H1 (cell line): Measurements from ENCODE around the gene CCDC38. TPM values are rescaled to one million over a fixed set of nuclear protein-coding genes. Genes with fewer than 3 reads are reported as not detected.

Experiments used
- CTCF ChIA-PET: fragments of 300-600 bp; sonication (Branson Sonifier 250); formaldehyde crosslinking; loops from one replicate; lab custom pipeline; 2021; ENCODE audit not compliant: partially characterized antibody; lab: Charles Lee
- POLR2A ChIA-PET: fragments of 300-600 bp; sonication (Branson Sonifier 250); formaldehyde crosslinking; loops from one replicate; lab custom pipeline; 2021; ENCODE audit warnings: inconsistent platforms; ENCODE audit not compliant: partially characterized antibody; lab: Charles Lee
- DNase-seq, 2 experiments: peaks; one replicate each; pipeline versions ENCODE4 v3.0.0 to v3.0.0-alpha.2; 2010 to 2022; ENCODE audit warnings: low spot score in 2 of 2, low read depth in 1 of 2, mixed read lengths in 1 of 2
- FAIRE-seq: peaks from 2 replicates; lab custom pipeline; 2011; peaks lifted over from hg19 to GRCh38; lab: Jason Lieb, UNC
- H2AFZ ChIP-seq: 2 replicates; pipeline ENCODE4 v1.8.1; 2012; ENCODE audit warnings: low read length, inconsistent platforms
- H2AK5ac ChIP-seq: 2 replicates; pipeline ENCODE4 v1.6.1; 2013; ENCODE audit warnings: low read depth, low read length
- H2BK120ac ChIP-seq: replicated peaks from 2 replicates; pipeline ENCODE3; 2013; ENCODE audit warnings: low read depth, low read length, inconsistent platforms
- H2BK12ac ChIP-seq: 2 replicates; pipeline ENCODE4 v1.6.1; 2013; ENCODE audit warnings: low read depth, low read length
- H2BK15ac ChIP-seq: 2 replicates; pipeline ENCODE4 v1.6.1; 2013; ENCODE audit warnings: low read length
- H2BK20ac ChIP-seq: 2 replicates; pipeline ENCODE4 v1.6.1; 2013; ENCODE audit warnings: low read length
- H2BK5ac ChIP-seq: 2 replicates; pipeline ENCODE4 v1.6.1; 2013; ENCODE audit warnings: low read depth, low read length
- H3K14ac ChIP-seq: 2 replicates; pipeline ENCODE4 v1.6.1; 2013; ENCODE audit warnings: inconsistent platforms; ENCODE audit not compliant: insufficient read length
- H3K18ac ChIP-seq: 2 replicates; pipeline ENCODE4 v1.6.1; 2013; ENCODE audit warnings: low read length; ENCODE audit errors: extremely low read depth
- H3K23ac ChIP-seq: 2 replicates; pipeline ENCODE4 v1.6.1; 2013; ENCODE audit warnings: inconsistent platforms; ENCODE audit not compliant: insufficient read length
- H3K23me2 ChIP-seq: 2 replicates; pipeline ENCODE4 v1.6.1; 2013; ENCODE audit warnings: low read depth, low read length
- H3K27ac ChIP-seq: 2 replicates; pipeline ENCODE4 v1.6.1; 2011; ENCODE audit warnings: low read depth, low read length, inconsistent platforms
- H3K27me3 ChIP-seq, 4 experiments: replicated peaks in 1 of 4; 1 replicate in 1 of 4; 2 replicates in 3 of 4; pipeline versions ENCODE4 v1.6.1 to v1.8.1; 2011 to 2013; ENCODE audit warnings: low read length in 3 of 4, mild to moderate bottlenecking in 3 of 4, inconsistent platforms in 2 of 4, mixed read lengths in 2 of 4, moderate library complexity in 1 of 4; ENCODE audit not compliant: control insufficient read depth in 3 of 4, insufficient read depth in 3 of 4; ENCODE audit errors: extremely low read depth in 1 of 4
- H3K36me3 ChIP-seq, 4 experiments: 2 replicates each; pipeline versions ENCODE4 v1.6.1 to v1.8.1; 2011 to 2013; ENCODE audit warnings: mild to moderate bottlenecking in 4 of 4, low read length in 3 of 4, moderate library complexity in 2 of 4, control low read depth in 1 of 4, inconsistent platforms in 1 of 4; ENCODE audit not compliant: insufficient read depth in 4 of 4, control insufficient read depth in 2 of 4
- H3K4ac ChIP-seq: replicated peaks from 2 replicates; pipeline ENCODE3; 2013; ENCODE audit warnings: low read length, low read depth, mixed read lengths, inconsistent platforms; ENCODE audit not compliant: insufficient read length
- H3K4me1 ChIP-seq, 4 experiments: replicated peaks in 1 of 4; 1 replicate in 1 of 4; 2 replicates in 3 of 4; pipeline versions ENCODE4 v1.6.1 to v1.8.1; 2011 to 2013; ENCODE audit warnings: low read length in 3 of 4, inconsistent platforms in 2 of 4, mixed read lengths in 1 of 4; ENCODE audit not compliant: insufficient read depth in 4 of 4, control insufficient read depth in 3 of 4
- H3K4me2 ChIP-seq, 2 experiments: 2 replicates each; pipeline versions ENCODE4 v1.6.1 to v1.8.1; 2011 to 2013; ENCODE audit warnings: low read depth in 2 of 2, low read length in 2 of 2, control low read depth in 1 of 2, inconsistent platforms in 1 of 2, mild to moderate bottlenecking in 1 of 2; ENCODE audit not compliant: insufficient read depth in 1 of 2
- H3K4me3 ChIP-seq, 4 experiments: fragments of 200-600, 300-600 bp in 1 of 4; sonication (generic), shearing (Covaris generic), sonication (Bioruptor Twin) in 1 of 4; 2 replicates each; pipeline versions ENCODE4 v1.5.1 to v1.8.1; 2011 to 2016; ENCODE audit warnings: low read length in 4 of 4, low read depth in 3 of 4, control low read depth in 2 of 4, inconsistent platforms in 2 of 4, mild to moderate bottlenecking in 2 of 4, mixed read lengths in 1 of 4, moderate library complexity in 1 of 4; ENCODE audit not compliant: insufficient read depth in 2 of 4; ENCODE audit errors: extremely low read depth in 1 of 4
- H3K56ac ChIP-seq: replicated peaks from 2 replicates; pipeline ENCODE3; 2013; ENCODE audit warnings: low read depth, mild to moderate bottlenecking, mixed read lengths, low read length, inconsistent platforms; ENCODE audit not compliant: insufficient read length
- H3K79me1 ChIP-seq: 2 replicates; pipeline ENCODE4 v1.6.1; 2013; ENCODE audit warnings: low read depth, low read length, control low read depth
- H3K79me2 ChIP-seq, 2 experiments: 2 replicates each; pipeline versions ENCODE4 v1.6.1 to v1.8.1; 2012 to 2013; ENCODE audit warnings: low read length in 2 of 2, mild to moderate bottlenecking in 2 of 2, inconsistent platforms in 1 of 2; ENCODE audit not compliant: insufficient read depth in 2 of 2, control insufficient read depth in 1 of 2
- H3K9ac ChIP-seq, 4 experiments: replicated peaks in 1 of 4; 1 replicate in 1 of 4; 2 replicates in 3 of 4; pipeline versions ENCODE4 v1.6.1 to v1.8.1; 2011 to 2013; ENCODE audit warnings: low read depth in 3 of 4, low read length in 3 of 4, control low read depth in 2 of 4, mild to moderate bottlenecking in 2 of 4, moderate library complexity in 2 of 4, inconsistent platforms in 1 of 4; ENCODE audit errors: extremely low read depth in 1 of 4
- H3K9me3 ChIP-seq, 2 experiments: 2 replicates each; pipeline versions ENCODE4 v1.6.1 to v1.8.1; 2012 to 2013; ENCODE audit warnings: mild to moderate bottlenecking in 2 of 2, moderate library complexity in 2 of 2, control low read depth in 1 of 2, inconsistent platforms in 1 of 2, low read depth in 1 of 2, low read length in 1 of 2, mixed read lengths in 1 of 2; ENCODE audit not compliant: insufficient read depth in 2 of 2
- H4K20me1 ChIP-seq, 2 experiments: replicated peaks in 1 of 2; 2 replicates each; pipeline versions ENCODE3 to v1.8.1; 2011 to 2013; ENCODE audit warnings: inconsistent platforms in 2 of 2, low read length in 2 of 2, mild to moderate bottlenecking in 1 of 2; ENCODE audit not compliant: insufficient read depth in 2 of 2, control insufficient read depth in 1 of 2
- H4K5ac ChIP-seq: 2 replicates; pipeline ENCODE4 v1.6.1; 2013; ENCODE audit warnings: low read length, low read depth, mixed read lengths, inconsistent platforms; ENCODE audit not compliant: insufficient read length
- H4K8ac ChIP-seq: 2 replicates; pipeline ENCODE4 v1.8.0; 2013; ENCODE audit warnings: mild to moderate bottlenecking, moderate library complexity, low read length, inconsistent platforms; ENCODE audit not compliant: insufficient read depth; ENCODE audit errors: extremely low read depth
- H4K91ac ChIP-seq: replicated peaks from 2 replicates; pipeline ENCODE3; 2013; ENCODE audit warnings: low read length, mixed read lengths, inconsistent platforms; ENCODE audit not compliant: insufficient read length
- CEBPB ChIP-seq: IDR thresholded peaks from 2 replicates; pipeline ENCODE4 v1.6.1; 2012; ENCODE audit warnings: low read depth, low read length
- POLR2AphosphoS5 ChIP-seq: IDR thresholded peaks from 2 replicates; pipeline ENCODE4 v1.6.1; 2011; ENCODE audit warnings: low read depth, low read length
- RAD21 ChIP-seq, 2 experiments: IDR thresholded peaks in 1 of 2; conservative IDR thresholded peaks in 1 of 2; 2 replicates each; pipeline ENCODE4 v1.6.1; 2011; ENCODE audit warnings: low read depth in 2 of 2, low read length in 2 of 2, improper control_type of control experiment in 1 of 2, inconsistent platforms in 1 of 2, mild to moderate bottlenecking in 1 of 2, moderate library complexity in 1 of 2
- SIRT6 ChIP-seq: IDR thresholded peaks from one replicate; pipeline ENCODE4 v1.7.1; 2012; ENCODE audit warnings: low read length, inconsistent platforms
- WGBS, 2 experiments: shearing (Covaris generic) in 1 of 2; methylation state at CpG; one replicate each; pipeline versions ENCODE4 v1.1.6 to v1.1.7; 2013 to 2015; ENCODE audit warnings: low lambda C conversion rate in 2 of 2, mixed read lengths in 2 of 2, inconsistent platforms in 1 of 2, low coverage in 1 of 2, missing lambda C conversion rate in 1 of 2; ENCODE audit not compliant: insufficient replicate concordance in 2 of 2, insufficient coverage in 1 of 2, insufficient read length in 1 of 2; ENCODE audit errors: extremely low coverage in 1 of 2, missing lambda C conversion rate in 1 of 2; 5-methylcytosine and 5-hydroxymethylcytosine counted together
- polyA plus RNA-seq, 7 experiments: library from polyadenylated mRNA; depleted of rRNA in 3 of 7; stranded (reverse) in 5 of 7; unstranded in 2 of 7; fragments of >200 nt in 5 of 7; fragments of 200-250 nt in 2 of 7; gene quantifications; 1 replicate in 5 of 7; 2 replicates in 1 of 7; 4 replicates in 1 of 7; pipeline versions ENCODE4 v1.2.1 to v1.2.3, GENCODE V29; 2011 to 2013; ENCODE audit warnings: missing spikeins in 2 of 7, mixed read lengths in 2 of 7
- total RNA-seq: library from RNA; stranded (reverse); fragmentation: NEBNext Ultra II Directional; extraction: Animal tissue kit (Norgen Biotek cat#: 25700); gene quantifications from 2 replicates; pipeline ENCODE4 v1.2.1, GENCODE V29; 2021
- TF ChIP-seq, protein P1 (sequence below), 3 experiments: IDR thresholded peaks; 1 replicate in 2 of 3; 2 replicates in 1 of 3; pipeline versions ENCODE4 v1.5.1 to v1.6.1; 2011; ENCODE audit warnings: low read length in 3 of 3, mild to moderate bottlenecking in 3 of 3, inconsistent platforms in 2 of 3, low read depth in 1 of 3, moderate library complexity in 1 of 3; ENCODE audit not compliant: insufficient read depth in 1 of 3; ENCODE audit errors: control extremely low read depth in 1 of 3

CCDC38 gene
- total and polyA plus RNA-seq, 2 of the 8 experiments (the other 6 are each of a cell fraction or from before 2014, with no cell fraction given), result not detected

DNA sequence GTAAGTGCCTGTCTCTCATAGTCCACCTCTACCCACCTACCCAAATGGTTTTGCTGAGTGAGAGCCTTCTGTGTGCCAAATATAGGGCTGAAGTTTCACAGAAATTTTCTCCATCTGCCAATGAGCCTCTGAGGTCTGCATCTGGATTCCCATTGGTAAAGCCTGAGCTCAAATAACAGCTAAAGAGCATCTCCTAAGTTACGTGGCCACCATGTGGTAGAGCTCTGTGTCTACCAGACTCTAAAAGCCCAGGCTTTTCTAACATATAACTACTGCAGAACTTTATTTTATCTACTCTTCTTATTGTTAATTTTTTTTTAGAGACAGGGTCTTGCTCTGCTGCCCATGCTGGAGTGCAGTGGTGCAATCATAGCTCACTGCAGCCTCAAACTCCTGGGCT is 16.7 kb upstream of the CCDC38 start:
- Histone ChIP-seq H3K79me2 (no peaks in the 10 kb centered on the region), H2BK15ac (no peak overlapping the region), H3K56ac (no peak overlapping the region), H4K8ac (no peak overlapping the region), H3K4me3 (no peak overlapping the region), H3K4me1 (peaks cover 2 to 5% (median 2%) of the 10 kb centered on the region in 4 experiments; a peak in 4 of 7 replicates), H3K36me3 (no peaks in the 10 kb centered on the region), H4K20me1 (no peaks in the 10 kb centered on the region), H4K91ac (no peak overlapping the region), H3K9ac (no peak overlapping the region), H2AFZ (no peak overlapping the region), H2AK5ac (no peak overlapping the region), H3K9me3 (no peaks in the 10 kb centered on the region), H3K14ac (no peak overlapping the region), H3K79me1 (no peaks in the 10 kb centered on the region), H3K23ac (no peak overlapping the region), H3K23me2 (no peaks in the 10 kb centered on the region), H3K4me2 (no peak overlapping the region), H2BK5ac (no peak overlapping the region), H3K18ac (no peak overlapping the region), H2BK20ac (no peak overlapping the region), H2BK120ac (no peak overlapping the region), H2BK12ac (no peak overlapping the region), H3K27ac (no peak overlapping the region), H3K27me3 (no peaks in the 10 kb centered on the region), H3K4ac (no peak overlapping the region), H4K5ac (no peak overlapping the region)
- no peak for FAIRE-seq
- ChIA-PET CTCF (interaction anchor here (0.8 to 17.8 kb wide), 13 partner anchors 11 to 141 kb away, joined by 3 to 149 read pairs (median 5); partner anchors contain the start of genes AMDHD1, CCDC38 and HAL), POLR2A (interaction anchor here (1.0 kb wide), 1 partner anchor 11 kb away, joined by 3 read pairs; no protein-coding TSS in a partner anchor)
- no peak for DNase-seq
- no peak for TF ChIP-seq CEBPB
- no peak for TF ChIP-seq POLR2AphosphoS5
- TF ChIP-seq, protein P1, sequence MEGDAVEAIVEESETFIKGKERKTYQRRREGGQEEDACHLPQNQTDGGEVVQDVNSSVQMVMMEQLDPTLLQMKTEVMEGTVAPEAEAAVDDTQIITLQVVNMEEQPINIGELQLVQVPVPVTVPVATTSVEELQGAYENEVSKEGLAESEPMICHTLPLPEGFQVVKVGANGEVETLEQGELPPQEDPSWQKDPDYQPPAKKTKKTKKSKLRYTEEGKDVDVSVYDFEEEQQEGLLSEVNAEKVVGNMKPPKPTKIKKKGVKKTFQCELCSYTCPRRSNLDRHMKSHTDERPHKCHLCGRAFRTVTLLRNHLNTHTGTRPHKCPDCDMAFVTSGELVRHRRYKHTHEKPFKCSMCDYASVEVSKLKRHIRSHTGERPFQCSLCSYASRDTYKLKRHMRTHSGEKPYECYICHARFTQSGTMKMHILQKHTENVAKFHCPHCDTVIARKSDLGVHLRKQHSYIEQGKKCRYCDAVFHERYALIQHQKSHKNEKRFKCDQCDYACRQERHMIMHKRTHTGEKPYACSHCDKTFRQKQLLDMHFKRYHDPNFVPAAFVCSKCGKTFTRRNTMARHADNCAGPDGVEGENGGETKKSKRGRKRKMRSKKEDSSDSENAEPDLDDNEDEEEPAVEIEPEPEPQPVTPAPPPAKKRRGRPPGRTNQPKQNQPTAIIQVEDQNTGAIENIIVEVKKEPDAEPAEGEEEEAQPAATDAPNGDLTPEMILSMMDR (IDR thresholded peaks at IDR 0.05; ENCODE audit: control extremely low read depth in 1 of 3, insufficient read depth in 1 of 3, low read depth in 1 of 3, low read length in 3 of 3), result peak in 2 of 3 experiments; percentile 38 to 41; a peak in 3 of 4 replicates
- TF ChIP-seq SIRT6, result no peak
- TF ChIP-seq RAD21 (IDR thresholded peaks at IDR 0.05 in 1 of 2, conservative IDR thresholded peaks at IDR 0.05 in 1 of 2; ENCODE audit: low read depth in 2 of 2, low read length in 2 of 2), result peak; percentile 58 to 68
- 62% methylated on average over 1 of the region's 1 CpG; no CpG with 5 or more reads in 1 of the 2 experiments for WGBS, 2 experiments
